ENCODE measurements around the gene IL2RA. TPM values are rescaled to one million over a fixed set of nuclear protein-coding genes. Genes with fewer than 3 reads are reported as not detected.

The IL2RA gene
- total RNA-seq, 2 donors from 2014 or later: 1.7 to 2.4 TPM

DNA sequence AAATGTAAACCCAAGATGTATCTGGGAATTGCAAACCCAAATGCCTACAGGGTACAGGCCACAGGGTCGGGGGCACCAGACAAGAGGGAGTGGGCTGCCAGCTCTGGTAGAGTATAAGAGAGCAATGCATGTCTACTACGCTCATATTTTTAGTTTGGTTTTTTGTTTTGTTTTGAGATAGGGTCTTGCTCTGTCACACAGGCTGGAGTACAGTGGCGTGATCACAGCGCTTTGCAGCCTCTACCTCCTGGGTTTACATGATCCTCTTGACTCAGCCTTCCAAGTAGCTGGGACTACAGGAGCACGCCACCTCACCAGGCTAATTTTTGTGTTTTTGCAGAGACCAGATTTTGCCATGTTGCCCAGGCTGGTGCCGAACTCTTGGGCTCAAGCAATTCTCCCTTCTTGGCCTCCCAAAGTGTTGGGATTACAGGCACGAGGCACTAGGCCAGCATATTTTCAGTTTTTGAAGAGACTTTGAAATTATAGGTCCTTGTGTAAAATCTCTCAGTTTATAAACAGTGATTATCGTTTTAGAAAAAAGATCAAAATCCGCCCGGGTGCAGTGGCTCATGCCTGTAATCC lies 73.7 kb downstream of the IL2RA start:
- no peaks in the 10 kb centered on the region for H3K4me1 ChIP-seq
- intact Hi-C loops (cut with DNase I): no loop called here
- H3K27me3 ChIP-seq: no peaks in the 10 kb centered on the region
- H3K36me3 ChIP-seq: no peaks in the 10 kb centered on the region
- no peak overlapping the region for H3K4me3 ChIP-seq
- TF ChIP-seq, protein P1, sequence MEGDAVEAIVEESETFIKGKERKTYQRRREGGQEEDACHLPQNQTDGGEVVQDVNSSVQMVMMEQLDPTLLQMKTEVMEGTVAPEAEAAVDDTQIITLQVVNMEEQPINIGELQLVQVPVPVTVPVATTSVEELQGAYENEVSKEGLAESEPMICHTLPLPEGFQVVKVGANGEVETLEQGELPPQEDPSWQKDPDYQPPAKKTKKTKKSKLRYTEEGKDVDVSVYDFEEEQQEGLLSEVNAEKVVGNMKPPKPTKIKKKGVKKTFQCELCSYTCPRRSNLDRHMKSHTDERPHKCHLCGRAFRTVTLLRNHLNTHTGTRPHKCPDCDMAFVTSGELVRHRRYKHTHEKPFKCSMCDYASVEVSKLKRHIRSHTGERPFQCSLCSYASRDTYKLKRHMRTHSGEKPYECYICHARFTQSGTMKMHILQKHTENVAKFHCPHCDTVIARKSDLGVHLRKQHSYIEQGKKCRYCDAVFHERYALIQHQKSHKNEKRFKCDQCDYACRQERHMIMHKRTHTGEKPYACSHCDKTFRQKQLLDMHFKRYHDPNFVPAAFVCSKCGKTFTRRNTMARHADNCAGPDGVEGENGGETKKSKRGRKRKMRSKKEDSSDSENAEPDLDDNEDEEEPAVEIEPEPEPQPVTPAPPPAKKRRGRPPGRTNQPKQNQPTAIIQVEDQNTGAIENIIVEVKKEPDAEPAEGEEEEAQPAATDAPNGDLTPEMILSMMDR (IDR thresholded peaks at IDR 0.05): no peak
- no peak overlapping the region for H3K27ac ChIP-seq
- DNase-seq: no peak
- no peaks in the 10 kb centered on the region for H3K9me3 ChIP-seq
- no peak overlapping the region for H3K9ac ChIP-seq (ENCODE audit: low read depth in 2 of 2, low read length in 2 of 2)

DNA sequence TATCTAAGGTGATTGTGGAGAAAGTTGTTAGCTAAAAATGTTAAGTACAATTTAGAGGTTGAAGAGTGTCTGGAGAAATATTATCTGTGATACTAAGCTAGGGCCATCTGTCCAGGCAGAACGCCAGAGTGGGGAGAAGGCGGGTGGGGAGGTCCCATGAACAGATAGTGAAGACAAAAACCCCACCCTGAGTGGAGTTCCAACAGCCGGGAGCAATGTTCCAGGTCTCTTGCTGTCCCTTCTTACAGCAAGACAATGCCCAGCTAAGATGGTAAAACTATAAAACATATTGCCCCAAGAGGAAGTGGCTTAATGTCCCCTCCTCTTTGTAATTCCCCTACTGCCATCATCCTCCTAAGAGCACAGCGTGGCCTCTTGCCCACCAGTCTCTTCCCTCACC lies 74.4 kb downstream of the IL2RA start:
- Histone ChIP-seq H3K36me3 (no peaks in the 10 kb centered on the region), H3K4me1 (no peaks in the 10 kb centered on the region), H3K27ac (no peak overlapping the region), H3K9me3 (no peaks in the 10 kb centered on the region), H3K9ac (ENCODE audit: low read depth in 2 of 2, low read length in 2 of 2) (no peak overlapping the region), H3K27me3 (no peaks in the 10 kb centered on the region), H3K4me3 (no peak overlapping the region)
- TF ChIP-seq, protein P1 (IDR thresholded peaks at IDR 0.05): no peak
- no peak for DNase-seq
- intact Hi-C loops (cut with DNase I): no loop called here

DNA sequence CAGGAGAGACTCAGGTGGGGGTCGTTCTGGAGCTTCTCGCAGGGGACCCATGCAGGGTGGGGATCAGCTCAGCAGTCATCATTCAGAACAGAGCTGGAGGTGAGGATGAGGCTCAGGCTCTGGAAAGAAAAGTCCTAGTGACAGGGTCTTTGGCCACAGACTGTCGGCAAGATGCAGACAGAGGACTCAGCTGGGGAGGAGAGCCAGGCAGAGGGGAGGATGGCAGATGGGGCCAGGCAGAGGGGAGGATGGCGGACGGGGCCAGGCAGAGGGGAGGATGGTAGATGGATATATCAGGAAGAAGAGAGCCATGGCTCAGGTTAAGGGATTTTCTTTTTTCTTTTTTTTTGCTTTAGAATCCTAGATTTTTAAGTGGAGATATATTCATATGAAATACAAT lies 77.1 kb downstream of the IL2RA start:
- intact Hi-C loops (cut with DNase I): no loop called here
- DNase-seq: no peak
- Histone ChIP-seq H3K27me3 (no peaks in the 10 kb centered on the region), H3K36me3 (no peaks in the 10 kb centered on the region), H3K9me3 (no peaks in the 10 kb centered on the region), H3K9ac (ENCODE audit: low read depth in 2 of 2, low read length in 2 of 2) (no peak overlapping the region), H3K4me1 (no peaks in the 10 kb centered on the region), H3K27ac (no peak overlapping the region), H3K4me3 (no peak overlapping the region)
- TF ChIP-seq, protein P1 (IDR thresholded peaks at IDR 0.05): no peak

DNA sequence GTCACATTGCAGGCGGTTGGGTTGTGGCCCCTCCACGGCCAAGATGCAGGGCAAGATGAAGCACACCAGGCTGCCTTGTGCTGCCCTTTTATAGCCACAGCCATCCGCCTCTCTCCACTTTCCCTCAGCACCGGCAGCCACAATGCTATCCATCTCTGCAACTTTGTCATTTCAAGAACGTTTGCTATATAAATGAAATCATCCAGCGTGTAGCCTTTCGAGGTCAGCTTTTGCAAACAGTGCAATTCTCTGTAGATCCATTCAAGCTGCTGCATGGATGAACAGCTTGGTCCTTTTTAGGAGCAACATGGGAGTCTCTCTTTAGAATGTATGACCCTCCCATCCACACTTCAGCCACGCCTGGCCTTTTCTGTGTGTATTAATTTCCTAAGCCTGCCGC lies 78.4 kb downstream of the IL2RA start:
- H3K4me3 ChIP-seq: no peak overlapping the region
- no peak overlapping the region for H3K27ac ChIP-seq
- TF ChIP-seq, protein P1 (IDR thresholded peaks at IDR 0.05): no peak
- H3K36me3 ChIP-seq: no peaks in the 10 kb centered on the region
- H3K4me1 ChIP-seq: no peaks in the 10 kb centered on the region
- no peaks in the 10 kb centered on the region for H3K27me3 ChIP-seq
- DNase-seq: no peak
- intact Hi-C loops (cut with DNase I): no loop called here
- H3K9me3 ChIP-seq: no peaks in the 10 kb centered on the region
- no peak overlapping the region for H3K9ac ChIP-seq (ENCODE audit: low read depth in 2 of 2, low read length in 2 of 2)

DNA sequence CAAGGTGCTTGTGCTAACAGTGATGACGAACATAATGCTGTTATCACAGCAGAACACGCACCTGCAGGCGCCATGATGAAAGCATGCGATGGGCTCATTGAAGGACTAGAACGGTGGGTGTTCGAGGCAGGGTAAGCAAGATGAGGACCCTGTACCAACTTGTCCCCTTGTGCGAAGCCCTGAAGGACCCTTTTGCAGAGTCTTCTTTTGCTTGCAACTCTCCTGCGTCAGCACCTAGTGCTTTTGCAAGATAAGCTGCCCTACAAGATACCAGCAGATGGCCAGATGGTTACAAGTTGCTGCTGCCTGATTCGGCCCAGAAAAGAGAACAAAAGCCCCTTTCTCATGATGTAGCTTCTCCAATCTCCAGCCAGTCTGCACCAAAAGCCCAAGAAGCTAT lies 80.6 kb downstream of the IL2RA start:
- Histone ChIP-seq H3K27me3 (no peaks in the 10 kb centered on the region), H3K9me3 (no peaks in the 10 kb centered on the region), H3K4me1 (no peaks in the 10 kb centered on the region), H3K4me3 (no peak overlapping the region), H3K9ac (ENCODE audit: low read depth in 2 of 2, low read length in 2 of 2) (no peak overlapping the region), H3K36me3 (no peaks in the 10 kb centered on the region), H3K27ac (no peak overlapping the region)
- TF ChIP-seq, protein P1 (IDR thresholded peaks at IDR 0.05): no peak
- peak; percentile 13 for DNase-seq
- intact Hi-C loops (cut with DNase I): no loop called here

DNA sequence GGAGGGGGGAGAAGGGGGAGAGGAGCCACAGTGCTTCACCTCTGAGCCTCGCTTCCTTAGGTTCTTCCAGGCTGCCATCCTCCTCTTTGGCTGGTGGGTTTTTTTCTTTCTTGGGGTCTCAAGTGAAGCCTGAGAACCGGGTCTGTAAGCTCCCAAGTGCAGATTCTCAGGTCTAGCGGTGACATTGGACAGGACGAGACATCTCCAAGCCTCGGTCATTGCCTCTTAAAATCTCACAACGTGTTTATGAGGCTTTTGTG lies 84.0 kb downstream of the IL2RA start:
- no peak for DNase-seq
- TF ChIP-seq, protein P1 (IDR thresholded peaks at IDR 0.05): no peak
- intact Hi-C loops (cut with DNase I): no loop called here
- H3K9ac ChIP-seq (ENCODE audit: low read depth in 2 of 2, low read length in 2 of 2): peak overlapping the region; percentile 81 to 93
- no peaks in the 10 kb centered on the region for H3K36me3 ChIP-seq
- H3K4me1 ChIP-seq: peaks cover 8% of the 10 kb centered on the region
- H3K27ac ChIP-seq: peak overlapping the region; percentile 99
- H3K4me3 ChIP-seq: peak overlapping the region; percentile 95
- H3K27me3 ChIP-seq: no peaks in the 10 kb centered on the region
- H3K9me3 ChIP-seq: no peaks in the 10 kb centered on the region
